ENCODE measurements around the gene MOXD1. TPM values are rescaled to one million over a fixed set of nuclear protein-coding genes. Genes with fewer than 3 reads are reported as not detected.

Gene MOXD1
- total and polyA plus RNA-seq, 8 donors, result 2.1 to 16.9 (median 3.9) TPM

- Histone ChIP-seq H3K4me3 (no peak overlapping the region), H3K27ac (no peak overlapping the region), H3K9me3 (no peaks in the 10 kb centered on the region), H3K27me3 (no peaks in the 10 kb centered on the region), H3K4me1 (peaks cover 0 to 13% (median 7%) of the 10 kb centered on the region in 4 donors), H3K36me3 (no peaks in the 10 kb centered on the region)
- TF ChIP-seq EP300 (IDR thresholded peaks at IDR 0.05), result no peak
- TF ChIP-seq, protein P1, sequence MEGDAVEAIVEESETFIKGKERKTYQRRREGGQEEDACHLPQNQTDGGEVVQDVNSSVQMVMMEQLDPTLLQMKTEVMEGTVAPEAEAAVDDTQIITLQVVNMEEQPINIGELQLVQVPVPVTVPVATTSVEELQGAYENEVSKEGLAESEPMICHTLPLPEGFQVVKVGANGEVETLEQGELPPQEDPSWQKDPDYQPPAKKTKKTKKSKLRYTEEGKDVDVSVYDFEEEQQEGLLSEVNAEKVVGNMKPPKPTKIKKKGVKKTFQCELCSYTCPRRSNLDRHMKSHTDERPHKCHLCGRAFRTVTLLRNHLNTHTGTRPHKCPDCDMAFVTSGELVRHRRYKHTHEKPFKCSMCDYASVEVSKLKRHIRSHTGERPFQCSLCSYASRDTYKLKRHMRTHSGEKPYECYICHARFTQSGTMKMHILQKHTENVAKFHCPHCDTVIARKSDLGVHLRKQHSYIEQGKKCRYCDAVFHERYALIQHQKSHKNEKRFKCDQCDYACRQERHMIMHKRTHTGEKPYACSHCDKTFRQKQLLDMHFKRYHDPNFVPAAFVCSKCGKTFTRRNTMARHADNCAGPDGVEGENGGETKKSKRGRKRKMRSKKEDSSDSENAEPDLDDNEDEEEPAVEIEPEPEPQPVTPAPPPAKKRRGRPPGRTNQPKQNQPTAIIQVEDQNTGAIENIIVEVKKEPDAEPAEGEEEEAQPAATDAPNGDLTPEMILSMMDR (IDR thresholded peaks at IDR 0.05), result no peak
- WGBS, 5 donors, result 28 to 48% (median 35%) methylated on average over 6 of the region's 6 CpGs
- intact Hi-C loops (cut with DNase I; ENCODE audit: low total_unique reads), result no loop called here
- DNase-seq, result peak; percentile 57 to 77
Measured at GRCh38 chr6:132333639-132334520, 67.4 kb downstream of the MOXD1 start.

- 39 to 60% (median 44%) methylated on average over 5 of the region's 5 CpGs for WGBS, 5 donors
- H3K27me3 ChIP-seq, result no peaks in the 10 kb centered on the region
Measured at GRCh38 chr6:132330759-132331158, 70.5 kb downstream of the MOXD1 start.

GRCh38 chr6:132322398-132322797 is 78.9 kb downstream of the MOXD1 start:
- Histone ChIP-seq H3K4me1 (no peaks in the 10 kb centered on the region), H3K36me3 (no peaks in the 10 kb centered on the region), H3K4me3 (no peak overlapping the region), H3K9me3 (peaks cover 0 to 6% (median 1%) of the 10 kb centered on the region in 4 donors), H3K27ac (no peak overlapping the region), H3K27me3 (no peaks in the 10 kb centered on the region)
- 72 to 95% (median 82%) methylated on average over 2 of the region's 2 CpGs for WGBS, 5 donors
- intact Hi-C loops (cut with DNase I; ENCODE audit: low total_unique reads), result no loop called here
- DNase-seq, result no peak
- TF ChIP-seq POLR2AphosphoS5 (IDR thresholded peaks at IDR 0.05) (no peak), POLR2A (IDR thresholded peaks at IDR 0.05) (no peak), EP300 (IDR thresholded peaks at IDR 0.05) (no peak)
- TF ChIP-seq, protein P1 (IDR thresholded peaks at IDR 0.05), result no peak

More at GRCh38 chr6:132330759-132331158, 70.5 kb downstream of the MOXD1 start:
- H3K27ac ChIP-seq, result no peak overlapping the region
- intact Hi-C loops (cut with DNase I; ENCODE audit: low total_unique reads), result no loop called here
- no peak overlapping the region for H3K4me3 ChIP-seq
- no peaks in the 10 kb centered on the region for H3K36me3 ChIP-seq
- DNase-seq, result peak in 1 of 2 donors; percentile 16
- TF ChIP-seq, protein P1 (IDR thresholded peaks at IDR 0.05), result no peak
- no peak for TF ChIP-seq POLR2A (IDR thresholded peaks at IDR 0.05)
- TF ChIP-seq EP300 (IDR thresholded peaks at IDR 0.05), result no peak
- TF ChIP-seq POLR2AphosphoS5 (IDR thresholded peaks at IDR 0.05), result no peak
- peaks cover 0 to 13% (median 7%) of the 10 kb centered on the region in 4 donors for H3K4me1 ChIP-seq
- no peaks in the 10 kb centered on the region for H3K9me3 ChIP-seq

- intact Hi-C loops (cut with DNase I; ENCODE audit: low total_unique reads), result no loop called here
- TF ChIP-seq EP300 (IDR thresholded peaks at IDR 0.05) (no peak), POLR2AphosphoS5 (IDR thresholded peaks at IDR 0.05) (no peak), POLR2A (IDR thresholded peaks at IDR 0.05) (no peak)
- TF ChIP-seq, protein P1 (IDR thresholded peaks at IDR 0.05), result no peak
- Histone ChIP-seq H3K27ac (no peak overlapping the region), H3K9me3 (peaks cover 0 to 21% (median 12%) of the 10 kb centered on the region in 4 donors), H3K36me3 (peaks cover 0 to 4% (median 0%) of the 10 kb centered on the region in 4 donors), H3K4me3 (no peak overlapping the region), H3K4me1 (no peaks in the 10 kb centered on the region), H3K27me3 (no peaks in the 10 kb centered on the region)
- DNase-seq, result no peak
Measured at GRCh38 chr6:132320007-132320406, 81.3 kb downstream of the MOXD1 start.

Data from stomach (tissue), 9 donors.